ENCODE measurements around the gene NFS1. TPM values are rescaled to one million over a fixed set of nuclear protein-coding genes. Genes with fewer than 3 reads are reported as not detected.

Gene NFS1
- total and polyA plus RNA-seq, 2 donors: 16.9 to 33.4 TPM

DNA sequence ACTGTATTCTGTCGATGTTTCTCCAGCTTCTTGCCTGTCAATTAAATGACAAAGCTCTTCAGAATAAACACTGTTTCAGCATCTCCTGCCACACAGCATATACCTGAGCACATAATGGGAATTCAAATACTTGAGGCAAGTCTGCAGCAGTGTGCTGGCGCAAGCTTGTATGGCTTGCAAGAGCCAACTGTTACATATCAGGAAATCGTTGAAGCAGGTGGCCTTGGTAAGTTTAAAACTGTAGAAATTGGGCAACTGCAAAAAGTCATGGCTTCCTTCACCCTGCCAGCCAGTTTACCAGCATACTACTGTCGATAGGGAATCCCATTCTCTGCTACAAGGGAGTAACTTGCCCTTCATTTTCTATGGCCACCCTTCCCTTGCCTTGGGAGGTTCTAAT is 57.4 kb downstream of the NFS1 start:
- H3K4me3 ChIP-seq (ENCODE audit: low read depth, low read length): no peak overlapping the region
- WGBS: 92% methylated on average over 4 of the region's 4 CpGs
- H3K27ac ChIP-seq (ENCODE audit: low read depth): no peak overlapping the region
- no peak for DNase-seq (ENCODE audit: extremely low spot score)
- peaks cover 1% of the 10 kb centered on the region for H3K4me1 ChIP-seq (ENCODE audit: insufficient read depth)
- no peaks in the 10 kb centered on the region for H3K36me3 ChIP-seq (ENCODE audit: insufficient read depth)

DNA sequence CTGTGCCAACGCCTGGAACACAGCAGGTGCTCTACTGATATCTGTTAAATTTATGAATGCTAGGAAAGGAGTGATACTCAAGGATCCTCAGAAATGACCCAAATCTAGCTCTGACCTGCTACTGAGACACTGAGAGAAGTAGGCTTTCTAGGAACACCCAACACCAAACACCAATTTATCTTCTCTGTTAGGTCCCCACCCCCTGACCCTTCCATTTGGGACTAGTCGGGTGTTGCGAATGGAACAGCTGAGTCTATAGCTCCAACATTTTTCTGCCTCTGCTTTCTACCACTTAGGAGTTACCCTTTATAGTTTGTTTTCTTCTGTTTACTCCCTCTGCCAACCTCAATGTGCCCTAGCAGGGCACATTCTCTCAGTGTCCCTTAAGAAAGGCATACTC is 58.4 kb downstream of the NFS1 start:
- DNase-seq (ENCODE audit: extremely low spot score): no peak
- Histone ChIP-seq H3K4me1 (ENCODE audit: insufficient read depth) (peaks cover 2% of the 10 kb centered on the region), H3K27ac (ENCODE audit: low read depth) (no peak overlapping the region), H3K4me3 (ENCODE audit: low read depth, low read length) (no peak overlapping the region), H3K36me3 (ENCODE audit: insufficient read depth) (no peaks in the 10 kb centered on the region)
- WGBS: 91% methylated on average over 3 of the region's 3 CpGs

DNA sequence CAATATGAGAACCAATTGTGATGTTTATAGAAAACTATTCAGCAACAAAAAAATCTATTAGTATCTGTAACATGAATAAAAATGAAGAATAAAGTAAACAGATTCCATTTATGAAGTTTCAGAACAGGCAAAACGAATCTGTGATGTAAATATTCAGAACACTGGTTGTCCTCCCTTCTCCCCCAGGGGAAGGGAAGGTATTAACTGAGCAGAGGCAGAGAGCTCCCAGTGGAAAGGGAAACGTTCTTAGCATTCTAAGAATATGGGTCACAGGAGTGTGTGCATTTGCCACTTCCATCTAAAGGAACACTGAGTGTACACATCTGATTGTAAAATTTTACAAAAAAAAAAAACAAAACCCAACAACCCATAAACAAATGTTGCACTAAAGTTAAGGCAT is 60.4 kb downstream of the NFS1 start:
- no peak overlapping the region for H3K27ac ChIP-seq (ENCODE audit: low read depth)
- 37% methylated on average over 2 of the region's 2 CpGs for WGBS
- DNase-seq (ENCODE audit: extremely low spot score): no peak
- H3K36me3 ChIP-seq (ENCODE audit: insufficient read depth): no peaks in the 10 kb centered on the region
- no peak overlapping the region for H3K4me3 ChIP-seq (ENCODE audit: low read depth, low read length)
- peaks cover 2% of the 10 kb centered on the region for H3K4me1 ChIP-seq (ENCODE audit: insufficient read depth)

DNA sequence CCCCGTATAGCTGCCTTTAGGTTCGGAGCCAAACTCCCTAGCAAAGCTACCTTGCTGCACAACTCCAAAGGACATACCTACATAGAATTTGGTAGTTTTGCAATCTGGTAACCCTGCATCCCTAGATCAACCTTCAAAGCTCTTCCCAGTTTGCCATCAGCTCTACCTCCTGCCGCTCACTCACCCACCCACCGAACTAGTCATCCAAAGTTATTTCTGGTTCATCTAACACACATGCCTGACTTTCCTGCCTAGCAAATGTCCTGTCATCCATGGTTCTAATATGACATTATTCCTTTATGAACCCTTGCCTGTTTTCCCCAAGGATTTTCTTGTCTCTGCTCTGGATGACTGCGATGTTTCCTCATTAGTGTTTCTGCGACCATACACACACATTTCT is 61.9 kb downstream of the NFS1 start:
- DNase-seq (ENCODE audit: extremely low spot score): no peak
- peaks cover 2% of the 10 kb centered on the region for H3K4me1 ChIP-seq (ENCODE audit: insufficient read depth)
- no peaks in the 10 kb centered on the region for H3K36me3 ChIP-seq (ENCODE audit: insufficient read depth)
- H3K4me3 ChIP-seq (ENCODE audit: low read depth, low read length): no peak overlapping the region
- no peak overlapping the region for H3K27ac ChIP-seq (ENCODE audit: low read depth)
- WGBS: 93% methylated on average over 6 of the region's 6 CpGs

DNA sequence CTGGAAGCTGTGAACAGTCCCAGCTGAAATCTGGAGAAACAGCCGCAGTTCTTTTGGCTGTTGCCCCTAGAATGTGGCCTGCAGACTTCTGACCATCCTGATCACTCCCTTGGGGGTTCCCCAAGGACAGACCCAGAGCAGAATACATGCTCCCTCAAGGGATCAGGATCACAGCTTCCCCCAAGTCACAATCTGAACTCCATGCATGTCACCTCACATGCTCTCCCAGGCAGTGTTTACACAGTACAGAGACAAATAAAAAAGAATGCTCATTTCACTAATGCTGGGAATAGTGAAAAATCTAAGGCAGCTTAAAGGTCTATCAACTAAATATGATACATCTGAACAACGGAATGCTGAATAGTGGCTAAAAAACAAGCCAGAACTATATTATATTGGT is 63.1 kb downstream of the NFS1 start:
- no peak for DNase-seq (ENCODE audit: extremely low spot score)
- no peaks in the 10 kb centered on the region for H3K36me3 ChIP-seq (ENCODE audit: insufficient read depth)
- H3K4me1 ChIP-seq (ENCODE audit: insufficient read depth): peaks cover 2% of the 10 kb centered on the region
- H3K4me3 ChIP-seq (ENCODE audit: low read depth, low read length): no peak overlapping the region
- H3K27ac ChIP-seq (ENCODE audit: low read depth): no peak overlapping the region
- WGBS: 64% methylated on average over 2 of the region's 2 CpGs

DNA sequence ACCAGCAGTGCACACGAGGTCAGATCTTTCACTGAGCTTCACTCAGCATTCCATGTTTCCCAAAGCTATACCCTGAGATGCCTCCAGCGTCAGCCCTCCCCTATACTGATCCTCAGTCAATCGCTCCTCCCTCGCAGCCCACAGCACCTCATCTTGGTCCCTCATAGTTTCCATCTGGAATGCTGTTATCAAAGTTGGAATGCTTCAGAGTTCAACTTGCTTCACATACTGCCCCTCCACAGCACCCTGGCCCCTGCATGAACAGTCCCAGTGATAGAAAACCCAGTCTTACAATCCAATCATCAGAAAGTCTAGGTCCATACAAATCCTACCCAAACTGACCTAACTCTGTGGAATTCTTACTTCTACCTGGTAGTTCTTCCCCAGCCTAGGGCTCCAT is 63.5 kb downstream of the NFS1 start:
- H3K36me3 ChIP-seq (ENCODE audit: insufficient read depth): peaks cover 4% of the 10 kb centered on the region
- H3K4me1 ChIP-seq (ENCODE audit: insufficient read depth): peaks cover 2% of the 10 kb centered on the region
- DNase-seq (ENCODE audit: extremely low spot score): no peak
- H3K4me3 ChIP-seq (ENCODE audit: low read depth, low read length): no peak overlapping the region
- WGBS: 42% methylated on average over 4 of the region's 4 CpGs
- no peak overlapping the region for H3K27ac ChIP-seq (ENCODE audit: low read depth)

DNA sequence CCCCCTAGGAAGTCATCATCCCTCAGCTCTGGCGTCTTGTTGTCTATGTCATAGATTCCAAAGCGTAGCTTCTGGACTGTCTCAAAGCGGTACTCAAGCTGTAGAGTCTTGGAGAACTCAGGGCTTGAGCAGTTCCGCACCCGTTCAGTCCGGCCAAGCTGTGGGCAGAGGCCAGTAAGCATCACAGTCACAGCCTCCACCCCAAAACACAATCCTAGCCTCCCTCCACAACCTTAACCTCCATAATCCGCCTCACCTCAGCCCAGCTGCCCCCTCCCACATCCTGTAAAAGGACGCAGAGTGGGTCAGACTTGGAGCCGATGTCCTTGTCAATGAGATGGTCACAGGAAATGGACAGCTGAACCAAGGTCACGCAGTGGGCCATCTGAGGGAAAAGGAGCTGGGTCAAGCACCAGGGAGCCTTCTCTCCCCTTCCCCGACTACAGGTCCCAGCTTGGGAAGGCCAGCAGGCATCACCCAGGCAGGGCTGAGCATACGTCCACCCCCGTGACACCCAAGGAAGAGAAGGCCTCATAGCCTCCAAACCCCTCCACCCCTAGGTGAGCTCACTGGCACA is 66.5 kb downstream of the NFS1 start:
- H3K36me3 ChIP-seq (ENCODE audit: insufficient read depth): peaks cover 7% of the 10 kb centered on the region
- H3K27ac ChIP-seq (ENCODE audit: low read depth): no peak overlapping the region
- H3K4me1 ChIP-seq (ENCODE audit: insufficient read depth): peaks cover 2% of the 10 kb centered on the region
- DNase-seq (ENCODE audit: extremely low spot score): no peak
- 93% methylated on average over 13 of the region's 13 CpGs for WGBS
- H3K4me3 ChIP-seq (ENCODE audit: low read depth, low read length): no peak overlapping the region

DNA sequence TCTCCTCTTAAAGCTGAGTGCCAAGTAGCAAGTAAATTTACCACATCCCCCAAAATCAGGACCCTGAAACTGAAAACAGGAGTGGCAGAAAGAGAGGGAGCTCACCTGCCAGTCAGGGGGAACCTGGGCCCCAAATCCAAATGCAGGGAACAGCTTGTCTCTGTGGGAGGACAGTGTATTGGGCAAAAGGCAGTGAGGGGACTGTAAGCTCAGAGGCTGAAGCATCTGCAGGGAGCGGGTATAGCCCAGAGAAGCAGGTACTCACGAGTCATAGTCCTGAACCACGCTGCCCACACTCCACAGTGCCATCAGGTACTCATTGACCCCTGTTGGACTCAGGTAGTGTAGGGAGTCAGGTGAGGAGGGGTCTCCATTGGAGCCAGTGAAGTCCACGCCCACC is 68.5 kb downstream of the NFS1 start:
- Histone ChIP-seq H3K4me1 (ENCODE audit: insufficient read depth) (no peaks in the 10 kb centered on the region), H3K4me3 (ENCODE audit: low read depth, low read length) (no peak overlapping the region), H3K27ac (ENCODE audit: low read depth) (no peak overlapping the region), H3K36me3 (ENCODE audit: insufficient read depth) (peaks cover 12% of the 10 kb centered on the region)
- DNase-seq (ENCODE audit: extremely low spot score): no peak
- 92% methylated on average over 4 of the region's 4 CpGs for WGBS

DNA sequence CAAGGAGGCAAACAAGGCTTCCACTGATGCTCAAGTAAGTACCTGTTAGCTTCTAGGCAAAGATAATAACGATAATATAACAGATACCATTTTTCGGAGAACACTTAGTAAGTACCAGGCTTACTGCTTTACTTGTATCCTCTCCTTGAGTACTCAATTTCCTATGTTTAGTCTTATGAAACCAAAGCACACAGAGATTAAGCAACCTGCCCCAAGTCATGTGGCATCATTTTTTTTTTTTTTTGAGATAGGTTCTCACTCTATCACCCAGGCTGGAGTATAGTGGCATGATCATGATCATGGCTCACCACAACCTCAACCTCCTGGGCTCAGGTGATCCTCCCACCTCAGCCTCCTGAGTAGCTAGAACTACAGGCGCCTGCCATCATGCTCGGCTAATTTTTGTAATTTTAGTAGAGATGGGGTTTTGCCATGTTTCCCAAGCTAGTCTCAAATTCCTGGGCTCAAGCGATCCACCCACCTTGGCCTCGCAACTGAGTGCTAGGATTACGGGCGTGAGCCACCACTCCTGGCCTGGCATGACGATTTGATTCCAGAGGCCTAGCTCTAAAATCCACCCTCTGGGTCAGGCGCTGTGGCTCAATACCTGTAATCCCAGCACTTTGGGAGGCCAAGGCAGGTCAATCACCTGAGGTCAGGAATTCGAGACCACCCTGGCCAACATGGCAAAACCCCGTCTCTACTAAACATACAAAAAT is 69.6 kb downstream of the NFS1 start:
- H3K36me3 ChIP-seq (ENCODE audit: insufficient read depth): peaks cover 12% of the 10 kb centered on the region
- no peak overlapping the region for H3K4me3 ChIP-seq (ENCODE audit: low read depth, low read length)
- no peak overlapping the region for H3K27ac ChIP-seq (ENCODE audit: low read depth)
- DNase-seq (ENCODE audit: extremely low spot score): no peak
- no peaks in the 10 kb centered on the region for H3K4me1 ChIP-seq (ENCODE audit: insufficient read depth)
- whole genome bisulfite sequencing: 96% methylated on average over 12 of the region's 12 CpGs

DNA sequence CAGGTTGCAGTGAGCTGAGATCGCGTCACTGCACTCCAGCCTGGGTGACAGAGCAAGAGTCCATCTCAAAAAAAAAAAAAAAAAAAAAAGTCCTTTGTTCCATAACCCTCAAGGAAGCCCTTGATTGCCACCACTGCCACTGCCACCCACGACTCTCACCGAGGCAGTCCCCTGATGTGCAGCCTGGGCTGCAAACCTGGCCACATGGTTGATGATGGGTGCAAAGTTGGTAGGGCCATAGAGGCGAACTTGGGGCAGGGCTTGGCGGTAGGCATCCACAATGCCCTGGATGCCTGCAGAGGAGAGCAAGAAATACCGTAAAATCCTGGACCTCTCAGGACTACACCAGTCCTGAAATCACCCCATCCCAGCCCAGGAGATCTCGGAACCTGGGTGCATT is 72.0 kb downstream of the NFS1 start:
- no peak for DNase-seq (ENCODE audit: extremely low spot score)
- no peaks in the 10 kb centered on the region for H3K4me1 ChIP-seq (ENCODE audit: insufficient read depth)
- H3K27ac ChIP-seq (ENCODE audit: low read depth): no peak overlapping the region
- H3K4me3 ChIP-seq (ENCODE audit: low read depth, low read length): no peak overlapping the region
- 95% methylated on average over 8 of the region's 8 CpGs for WGBS
- peaks cover 12% of the 10 kb centered on the region for H3K36me3 ChIP-seq (ENCODE audit: insufficient read depth)

DNA sequence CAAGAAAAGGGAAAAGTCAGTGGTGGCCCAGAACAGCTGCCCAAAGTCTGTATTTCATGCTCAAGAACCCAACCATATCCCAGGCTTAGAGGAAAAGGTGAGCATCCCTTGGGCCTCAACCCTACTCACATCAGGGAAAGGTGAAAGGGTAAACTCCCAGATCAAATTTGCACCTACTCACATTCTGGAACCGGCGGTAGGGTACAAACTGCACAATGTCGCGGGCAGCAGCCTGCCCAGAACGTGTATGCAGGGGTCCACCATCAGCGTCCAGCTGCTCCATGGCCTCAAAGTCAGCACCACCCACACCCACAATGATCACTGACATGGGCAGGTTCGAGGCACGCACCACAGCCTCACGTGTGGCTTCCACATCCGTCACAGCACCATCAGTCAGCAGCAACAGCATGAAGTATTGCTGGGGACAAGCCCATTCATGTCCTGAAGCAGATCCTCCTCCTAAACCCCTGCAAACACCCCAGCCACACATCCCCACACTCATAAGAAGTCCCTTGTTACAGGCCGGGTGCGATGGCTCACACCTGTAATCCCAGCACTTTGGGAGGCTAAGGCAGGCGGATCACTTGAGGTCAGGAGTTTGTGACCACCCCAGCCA is 72.7 kb downstream of the NFS1 start:
- H3K4me1 ChIP-seq (ENCODE audit: insufficient read depth): no peaks in the 10 kb centered on the region
- H3K27ac ChIP-seq (ENCODE audit: low read depth): no peak overlapping the region
- no peak for DNase-seq (ENCODE audit: extremely low spot score)
- H3K4me3 ChIP-seq (ENCODE audit: low read depth, low read length): no peak overlapping the region
- H3K36me3 ChIP-seq (ENCODE audit: insufficient read depth): peaks cover 12% of the 10 kb centered on the region
- 89% methylated on average over 13 of the region's 13 CpGs for WGBS

DNA sequence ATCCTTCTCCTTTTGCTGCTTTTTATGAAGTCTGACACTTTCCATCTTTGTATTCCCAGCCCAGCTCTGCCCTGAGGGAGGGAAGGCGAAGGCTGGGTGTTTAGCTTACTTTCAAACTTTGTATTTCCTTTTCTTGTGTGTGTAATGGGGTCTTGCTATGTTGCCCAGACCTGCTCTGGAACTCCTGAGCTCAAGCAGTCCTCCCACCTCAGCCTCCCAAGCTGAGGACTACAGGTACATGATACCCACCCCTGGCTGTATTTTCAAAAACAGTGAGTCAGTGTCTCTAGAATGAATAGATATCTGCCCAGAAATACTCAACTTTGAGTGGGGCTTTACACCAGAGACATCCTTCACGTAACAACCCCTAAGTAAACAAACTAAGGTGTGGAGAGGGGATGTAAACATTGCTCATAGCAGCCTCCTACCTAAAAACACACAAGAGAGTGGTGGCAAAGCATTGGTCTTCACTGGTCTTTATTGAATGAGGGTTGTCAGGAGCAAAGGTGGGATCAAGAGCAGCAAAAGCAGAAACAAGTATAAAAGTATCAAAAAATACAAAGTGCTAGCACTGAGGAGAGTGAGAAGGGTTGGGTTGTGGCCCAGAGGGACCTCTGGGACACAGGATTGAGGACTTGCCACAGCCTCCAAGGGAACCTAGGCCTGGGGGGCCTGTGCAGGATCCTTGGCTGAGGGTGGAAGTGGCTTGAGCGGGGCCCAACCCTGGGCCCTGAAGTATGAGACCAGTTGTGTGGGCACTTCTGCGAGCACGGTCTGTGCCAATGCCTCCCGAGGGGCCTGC is 73.4 kb downstream of the NFS1 start:
- Histone ChIP-seq H3K27ac (ENCODE audit: low read depth) (no peak overlapping the region), H3K4me3 (ENCODE audit: low read depth, low read length) (no peak overlapping the region), H3K36me3 (ENCODE audit: insufficient read depth) (peaks cover 9% of the 10 kb centered on the region), H3K4me1 (ENCODE audit: insufficient read depth) (no peaks in the 10 kb centered on the region)
- no peak for DNase-seq (ENCODE audit: extremely low spot score)
- 91% methylated on average over 6 of the region's 6 CpGs for WGBS

DNA sequence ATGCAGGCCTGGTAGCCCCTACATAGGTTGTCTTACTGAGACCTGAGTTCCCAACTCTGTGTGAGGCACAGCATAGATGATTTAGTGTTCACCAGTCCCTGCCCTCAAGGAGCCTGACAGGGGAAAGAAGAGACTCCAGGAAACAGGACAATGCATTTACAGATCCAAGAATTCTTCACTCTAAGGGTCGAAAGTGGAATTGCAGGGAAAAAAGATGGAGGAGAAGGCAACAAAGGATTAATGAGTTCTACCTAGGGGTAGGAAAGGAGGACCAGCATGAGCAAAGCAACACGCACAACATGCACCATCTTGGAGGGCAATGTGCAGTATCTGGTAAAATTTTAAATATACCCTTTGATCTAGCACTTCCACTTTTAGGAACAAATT is 77.6 kb downstream of the NFS1 start:
- Histone ChIP-seq H3K27ac (ENCODE audit: low read depth) (no peak overlapping the region), H3K36me3 (ENCODE audit: insufficient read depth) (peaks cover 3% of the 10 kb centered on the region), H3K4me3 (ENCODE audit: low read depth, low read length) (no peak overlapping the region), H3K4me1 (ENCODE audit: insufficient read depth) (no peaks in the 10 kb centered on the region)
- 94% methylated on average over 2 of the region's 2 CpGs for WGBS
- DNase-seq (ENCODE audit: extremely low spot score): no peak
